ENCODE measurements around the gene SMIM15.

The SMIM15 gene

DNA sequence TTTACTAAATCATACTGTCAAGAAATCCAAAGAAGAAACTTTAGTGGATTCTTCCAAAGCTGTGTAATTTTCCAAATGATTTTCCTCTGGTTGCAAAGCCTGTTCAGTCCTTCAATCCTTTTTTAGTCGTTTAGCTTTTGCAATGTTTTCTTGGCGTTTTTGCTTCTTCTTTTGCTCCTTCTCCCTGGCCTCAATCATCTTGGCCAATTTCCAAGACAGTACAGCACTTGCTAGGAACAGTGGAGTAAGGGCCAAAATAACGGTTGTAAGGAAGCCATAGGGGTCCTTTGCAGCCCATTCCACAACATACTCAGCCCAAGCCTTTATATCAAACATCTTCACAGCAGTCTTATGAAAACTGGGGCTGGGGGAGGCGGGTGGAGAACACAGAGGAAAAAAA, 2.4 kb downstream of the SMIM15 start:
- no peak for DNase-seq (ENCODE audit: low spot score)

- DNase-seq (ENCODE audit: low spot score) = no peak
Measured at GRCh38 chr5:61159070-61159469, 3.2 kb downstream of the SMIM15 start.

- DNase-seq (ENCODE audit: low spot score) = no peak
Measured at GRCh38 chr5:61151893-61152292, 10.4 kb downstream of the SMIM15 start.

DNA sequence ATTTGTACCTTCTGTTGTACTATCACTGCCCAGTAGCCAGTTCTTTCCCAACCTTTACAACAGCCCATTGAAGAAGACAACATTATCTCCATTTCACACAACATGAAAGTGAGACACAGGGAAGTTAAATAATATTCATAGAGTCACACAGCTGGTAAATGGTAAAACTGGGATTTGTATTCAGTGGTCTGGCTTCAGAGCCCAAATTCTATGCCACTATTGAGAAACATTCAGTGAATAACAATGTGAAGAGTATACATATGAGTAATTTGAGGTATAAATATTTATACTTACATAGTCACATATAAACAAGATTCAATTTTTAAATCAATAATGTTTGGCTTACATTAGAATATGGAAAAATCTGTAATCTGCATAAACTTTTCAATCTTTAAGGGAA, 13.8 kb downstream of the SMIM15 start:
- no peak for DNase-seq (ENCODE audit: low spot score)

DNA sequence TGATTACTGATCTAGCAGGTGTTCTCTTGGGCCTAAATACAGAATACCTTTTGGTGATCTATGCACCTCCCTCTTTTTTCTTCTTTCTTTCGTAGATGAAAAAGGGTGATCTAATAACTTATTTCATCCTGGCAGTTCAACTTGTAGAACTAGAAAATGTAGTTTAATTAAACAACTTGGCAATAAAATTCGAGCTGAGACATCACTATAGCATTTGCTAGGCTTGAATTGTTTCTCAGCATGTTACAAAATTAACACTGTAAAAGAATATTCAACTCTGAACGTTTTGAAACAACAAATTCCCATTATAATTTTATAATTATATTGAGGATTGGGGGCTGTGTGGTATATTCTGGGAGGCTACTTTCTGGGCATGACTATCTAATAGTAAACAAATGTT, 19.5 kb downstream of the SMIM15 start:
- no peak for DNase-seq (ENCODE audit: low spot score)

DNA sequence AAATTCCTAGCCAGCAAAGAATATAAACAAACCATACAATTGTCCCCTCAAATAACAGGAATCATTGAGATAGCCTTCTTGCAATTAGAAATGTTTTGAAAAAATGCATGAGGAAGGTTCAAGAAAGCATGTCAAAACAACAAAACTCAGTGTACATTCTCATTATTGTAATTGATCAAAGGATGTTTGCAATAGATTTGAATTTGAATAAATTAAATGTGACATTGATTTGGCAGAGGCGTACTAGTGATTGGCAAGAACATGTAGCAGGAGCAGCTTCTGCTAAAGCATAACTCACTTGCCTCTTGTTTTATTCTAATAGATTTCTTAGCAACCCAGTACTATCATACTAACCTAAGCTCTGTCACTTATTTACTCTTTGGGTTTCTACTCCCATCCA, 19.9 kb downstream of the SMIM15 start:
- DNase-seq (ENCODE audit: low spot score) = no peak

DNA sequence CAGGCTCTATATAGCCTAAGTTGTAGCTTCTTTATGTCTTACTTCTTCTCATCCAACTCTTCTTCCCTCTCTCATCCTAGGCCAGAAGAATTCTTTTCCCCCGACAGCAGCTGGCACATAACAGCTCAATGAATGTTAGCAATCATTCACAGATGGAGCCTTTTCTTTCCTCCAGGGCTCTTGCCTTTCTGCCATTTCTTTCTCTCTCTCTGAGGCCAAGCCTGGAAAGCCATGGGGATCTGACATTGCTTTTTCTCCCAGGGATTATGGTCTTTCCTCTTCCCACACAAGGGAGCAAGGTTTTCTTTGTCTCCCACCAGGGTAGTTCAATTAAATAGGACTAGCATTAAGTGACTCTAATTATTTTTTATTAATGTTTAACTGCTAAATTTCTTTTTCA, 20.5 kb downstream of the SMIM15 start:
- DNase-seq (ENCODE audit: low spot score) = no peak

DNA sequence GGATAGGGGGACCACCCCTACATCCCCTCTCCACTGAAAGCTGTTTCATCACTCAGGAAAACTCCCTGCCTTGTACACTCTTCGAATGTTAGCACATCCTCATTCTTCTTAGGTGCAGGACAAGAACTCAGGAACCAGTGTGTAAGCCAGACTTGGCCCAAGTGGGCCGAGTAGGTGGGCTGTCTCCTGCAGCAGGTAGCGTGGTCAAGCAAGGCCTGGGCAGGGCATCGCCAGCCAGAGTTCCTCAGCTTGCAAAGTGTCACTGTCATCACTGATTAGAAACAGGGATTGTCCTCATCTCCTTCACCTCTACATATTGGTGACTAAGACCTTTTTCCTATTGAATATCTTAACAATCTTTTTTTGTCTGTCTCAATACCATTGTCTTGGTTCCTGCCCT, 22.3 kb downstream of the SMIM15 start:
- no peak for DNase-seq (ENCODE audit: low spot score)

DNA sequence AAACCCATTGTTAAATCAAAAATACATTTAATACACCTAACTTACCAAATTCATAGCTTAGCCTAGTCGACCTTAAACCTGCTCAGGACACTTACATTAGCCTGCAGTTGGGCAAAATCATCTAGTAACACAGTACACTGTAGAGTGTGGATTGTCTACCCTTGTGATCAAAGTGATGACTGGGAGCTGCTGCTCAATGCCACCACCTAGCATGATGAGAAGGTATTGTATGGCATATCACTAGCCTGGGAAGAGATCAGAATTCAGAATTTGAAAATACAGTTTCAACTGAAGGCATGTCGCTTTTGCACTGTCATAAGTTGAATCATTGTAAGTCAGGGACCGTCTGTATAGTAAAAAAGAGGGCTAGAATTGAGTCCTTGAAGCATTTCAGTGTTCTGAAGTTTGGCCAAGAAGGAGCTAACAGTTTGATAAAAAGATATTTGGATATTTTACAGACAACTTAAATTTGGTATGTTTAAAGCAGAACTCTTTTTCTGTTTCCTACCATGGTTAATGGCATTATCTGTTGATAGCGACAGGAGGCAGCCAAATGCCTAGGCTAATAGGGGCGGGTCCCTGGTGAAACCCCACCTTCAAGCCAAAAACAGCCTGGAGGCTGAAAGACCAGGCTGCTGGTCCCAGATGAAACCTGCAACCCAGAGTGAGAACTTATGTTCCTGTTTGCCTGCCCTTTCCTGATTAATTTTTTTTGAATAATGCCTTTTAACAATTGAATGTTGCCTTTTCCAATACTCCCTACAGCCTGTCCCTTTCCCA, 23.0 kb downstream of the SMIM15 start:
- DNase-seq (ENCODE audit: low spot score) = no peak

- no peak for DNase-seq (ENCODE audit: low spot score)
Measured at GRCh38 chr5:61137835-61138234, 24.4 kb downstream of the SMIM15 start.

- DNase-seq (ENCODE audit: low spot score) = no peak
Measured at GRCh38 chr5:61132559-61132958, 29.7 kb downstream of the SMIM15 start.

DNA sequence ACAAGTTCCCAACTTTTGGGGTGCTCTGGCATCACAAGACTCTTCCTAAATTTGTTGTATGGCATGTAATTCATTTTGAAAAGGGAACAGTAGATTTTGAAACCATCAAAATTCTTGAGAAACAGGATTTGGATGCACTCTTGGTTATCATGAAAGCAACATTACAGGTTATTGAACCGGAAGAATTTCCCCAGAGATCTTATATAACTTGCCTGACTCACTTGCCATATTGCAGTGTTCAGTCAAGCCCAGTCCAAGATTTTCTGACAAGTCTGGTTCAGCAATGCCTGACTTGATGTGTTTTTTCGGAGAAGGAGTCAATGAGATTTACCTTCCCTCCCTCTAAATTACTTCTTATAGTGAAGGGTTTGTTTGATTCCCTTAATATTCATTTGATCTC, 32.0 kb downstream of the SMIM15 start:
- no peak for DNase-seq (ENCODE audit: low spot score)

DNA sequence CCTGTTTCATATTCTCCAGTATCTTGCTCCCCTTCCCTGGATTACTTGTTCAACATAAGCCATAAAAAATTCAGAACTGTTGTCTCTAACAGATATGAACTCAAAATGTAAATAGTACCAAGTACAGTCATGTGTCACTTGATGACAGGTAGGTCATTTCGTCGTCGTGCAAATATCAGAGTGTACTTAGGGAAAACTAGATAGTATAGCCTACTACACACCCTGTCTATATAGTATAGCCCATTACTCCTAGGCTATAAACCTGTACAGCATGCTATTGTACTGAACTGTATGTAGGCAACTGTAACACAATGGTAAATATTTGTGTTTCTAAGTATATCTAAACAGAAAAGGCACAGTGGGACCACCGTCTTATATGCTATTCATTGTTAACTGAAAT, 39.1 kb downstream of the SMIM15 start:
- DNase-seq (ENCODE audit: low spot score) = no peak

DNA sequence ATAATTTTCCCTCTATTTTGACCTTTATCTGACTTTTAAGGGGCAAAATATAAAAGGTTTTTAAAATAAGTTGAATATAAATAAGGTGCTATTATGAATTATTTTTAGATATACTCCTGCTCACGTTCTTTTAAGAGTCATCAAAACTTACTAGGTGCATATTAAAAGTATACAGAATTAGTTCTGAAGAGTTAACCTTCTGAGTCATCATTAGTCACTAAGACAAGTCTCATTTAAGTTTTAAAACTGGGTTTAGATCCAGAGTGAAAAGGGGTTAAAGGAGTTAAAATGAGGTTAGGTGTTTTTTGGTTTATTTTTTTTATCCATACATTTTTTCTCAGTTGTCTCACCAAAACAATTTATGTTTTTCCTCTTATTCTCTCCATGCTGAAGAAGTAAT, 41.7 kb downstream of the SMIM15 start:
- DNase-seq (ENCODE audit: low spot score) = no peak

- no peak for DNase-seq (ENCODE audit: low spot score)
Measured at GRCh38 chr5:61119066-61119465, 43.2 kb downstream of the SMIM15 start.

GRCh38 chr5:61115968-61116367, 46.3 kb downstream of the SMIM15 start:
- no peak for DNase-seq (ENCODE audit: low spot score)

DNA sequence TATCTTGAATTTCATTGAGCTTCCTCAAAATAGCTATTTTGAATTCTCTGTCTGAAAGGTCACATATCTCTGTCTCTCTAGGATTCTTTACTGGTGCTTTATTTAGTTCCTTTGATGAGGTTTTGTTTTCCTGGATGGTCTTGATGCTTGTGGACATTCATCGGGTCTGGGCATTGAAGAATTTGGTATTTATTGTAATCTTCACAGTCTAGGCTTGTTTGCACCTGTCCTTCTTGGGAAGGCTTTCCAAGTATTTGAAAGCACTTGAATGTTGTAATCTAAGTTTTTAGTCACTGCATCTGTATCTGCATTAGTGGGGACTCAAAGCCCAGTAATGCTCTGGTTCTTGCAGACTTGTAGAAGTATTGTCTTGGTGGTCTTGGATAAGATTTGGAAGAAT, 47.8 kb downstream of the SMIM15 start:
- no peak for DNase-seq (ENCODE audit: low spot score)
